ENCODE data around the gene SLC2A1. TPM values are rescaled to one million over a fixed set of nuclear protein-coding genes. Genes with fewer than 3 reads are reported as not detected.
A peak's percentile ranks its signal among the peaks of the same experiment; 100 is the strongest.

Gene SLC2A1
- polyA plus RNA-seq, 10 donors, result 16.5 to 49.7 (median 21.2) TPM

DNA sequence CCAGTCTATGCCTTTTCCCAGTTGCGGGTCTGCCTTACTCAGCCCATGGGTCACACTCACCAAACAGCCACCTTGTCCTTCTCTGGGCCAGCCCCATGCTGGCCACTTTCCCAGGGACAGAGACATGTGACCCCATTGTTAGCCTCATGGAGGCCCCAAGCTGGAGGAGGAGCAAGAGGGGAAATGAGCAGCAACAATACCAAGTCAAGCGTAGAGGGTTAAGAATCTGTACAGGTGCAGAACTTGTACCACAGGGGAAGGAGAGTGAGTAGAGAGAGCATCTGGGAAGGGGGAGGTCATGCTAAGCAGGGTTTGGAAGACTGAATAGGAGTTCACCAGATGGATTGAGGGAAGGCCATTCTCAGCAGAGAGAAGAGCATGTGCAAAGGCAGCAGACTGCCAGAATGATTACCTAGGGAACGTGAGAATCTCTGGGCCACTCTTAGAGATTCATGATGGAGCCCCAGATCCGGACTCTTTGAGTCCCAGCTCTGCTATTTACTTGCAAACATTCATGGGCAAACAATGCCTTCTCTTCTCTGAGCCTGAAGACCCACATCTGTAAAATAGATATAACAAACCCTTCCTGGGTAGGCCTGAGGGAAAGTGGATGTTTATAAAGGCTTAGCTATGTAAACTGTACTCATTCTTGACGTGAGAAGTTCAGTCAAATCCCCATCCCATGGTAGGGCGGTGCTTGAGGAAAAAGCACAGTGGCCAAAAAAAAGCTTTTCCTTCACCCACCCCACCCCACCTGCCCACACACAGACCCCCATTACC lies 2.8 kb upstream of the SLC2A1 start:
- no peak for DNase-seq

DNA sequence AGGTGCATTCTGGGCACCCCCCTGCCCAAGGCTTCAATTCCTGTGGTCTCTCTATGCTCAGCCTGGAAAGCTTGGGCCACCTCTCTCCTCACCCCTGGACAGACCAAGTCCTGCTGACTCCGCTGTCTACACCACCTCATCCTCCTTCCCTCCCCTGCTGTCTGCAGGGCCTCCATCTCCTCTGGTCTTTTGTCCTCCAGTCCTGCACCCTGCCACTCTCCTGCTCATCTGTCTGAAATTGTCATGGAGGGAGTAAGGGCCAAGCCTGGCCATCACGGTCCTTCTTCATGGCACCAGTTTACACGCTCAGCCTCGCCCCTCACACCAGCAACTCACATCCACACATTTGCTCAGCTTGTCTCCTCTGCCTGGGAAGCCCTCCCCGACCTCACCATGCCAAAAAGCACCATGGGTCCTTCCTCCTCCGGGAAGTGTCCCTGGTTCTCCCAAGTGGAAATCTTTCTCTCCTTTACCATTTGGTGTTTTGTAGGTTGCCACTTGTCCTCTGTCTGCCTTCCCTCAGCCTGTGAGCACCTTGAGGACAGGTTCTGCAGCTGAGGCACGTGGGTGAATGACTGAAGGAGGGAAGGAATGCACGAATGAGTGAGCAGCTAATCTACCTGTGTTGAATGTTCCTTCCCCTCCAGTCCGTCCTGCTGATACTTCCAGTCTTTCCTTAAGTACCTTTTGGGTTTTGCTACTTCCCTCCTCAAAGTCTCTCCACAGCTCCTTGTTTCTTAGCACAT lies 2.1 kb upstream of the SLC2A1 start:
- no peak for DNase-seq

DNA sequence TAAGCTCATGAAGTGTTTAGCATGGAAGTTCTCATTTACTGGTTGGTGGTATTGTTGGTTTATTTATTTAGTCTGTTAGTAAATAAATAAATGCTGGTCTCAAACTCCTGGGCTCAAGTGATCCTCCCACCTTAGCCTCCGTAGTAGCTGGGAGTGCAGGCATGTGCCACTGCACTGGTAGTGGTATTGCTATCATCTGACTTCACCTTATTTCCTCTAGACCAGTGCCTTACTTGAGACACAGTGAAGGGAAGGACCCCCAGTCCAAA lies 1.4 kb upstream of the SLC2A1 start:
- no peak for DNase-seq

DNA sequence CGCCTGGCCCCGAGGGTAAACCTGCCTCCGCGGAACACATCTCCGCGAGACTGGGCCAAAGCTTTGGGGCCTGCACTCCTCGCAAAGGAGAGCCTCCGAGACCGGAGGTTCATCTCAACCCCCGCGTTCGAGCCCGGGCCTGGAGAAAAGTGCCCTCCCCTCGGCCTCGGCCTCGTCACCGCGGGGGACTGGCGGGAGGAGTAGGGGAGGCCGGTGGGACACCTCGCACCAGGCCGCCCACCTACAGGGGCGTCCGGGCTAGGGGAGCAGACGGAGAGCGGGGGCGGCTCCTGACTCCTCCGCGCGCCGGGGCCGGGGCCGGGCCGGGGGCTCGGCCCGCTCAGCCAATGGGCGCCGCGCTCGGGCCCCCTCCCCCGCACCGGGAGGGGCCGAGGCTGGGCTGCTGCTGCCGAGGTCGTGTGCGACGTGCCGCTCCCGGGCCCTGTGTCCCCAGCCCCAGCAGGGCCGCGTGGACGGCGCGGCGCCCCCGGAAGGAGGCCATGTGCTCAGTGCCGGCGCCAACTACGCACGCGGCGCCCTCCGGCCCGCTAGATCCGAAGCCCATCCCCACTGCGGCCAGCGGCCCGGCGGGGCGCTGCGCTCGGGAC lies 684 bp downstream of the SLC2A1 start:
- peak; percentile 79 to 92 (median 83) for DNase-seq

- no peak for DNase-seq
Measured at GRCh38 chr1:42957229-42957879, 1.3 kb downstream of the SLC2A1 start.

DNA sequence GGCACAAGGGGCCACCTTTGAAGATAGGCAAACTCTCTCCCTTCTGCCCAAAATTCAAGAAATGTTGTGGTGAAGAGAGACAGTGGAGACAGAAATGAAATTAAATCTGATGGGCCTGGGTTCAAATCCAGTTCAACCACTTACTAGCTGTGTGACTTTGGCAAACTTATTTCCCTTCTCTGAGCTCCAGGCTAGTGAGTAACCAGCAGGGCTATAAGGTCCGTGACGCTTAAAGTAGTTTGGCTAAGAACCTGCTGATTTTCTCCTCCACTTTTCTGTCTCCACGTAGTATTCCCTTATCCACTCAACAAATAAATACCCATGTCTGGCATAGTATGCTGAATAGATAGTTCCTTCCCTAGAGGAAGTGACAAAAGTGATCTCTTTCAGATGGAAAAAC lies 1.9 kb downstream of the SLC2A1 start:
- DNase-seq, result no peak

GRCh38 chr1:42955311-42956063 lies 3.2 kb downstream of the SLC2A1 start:
- no peak for DNase-seq

DNA sequence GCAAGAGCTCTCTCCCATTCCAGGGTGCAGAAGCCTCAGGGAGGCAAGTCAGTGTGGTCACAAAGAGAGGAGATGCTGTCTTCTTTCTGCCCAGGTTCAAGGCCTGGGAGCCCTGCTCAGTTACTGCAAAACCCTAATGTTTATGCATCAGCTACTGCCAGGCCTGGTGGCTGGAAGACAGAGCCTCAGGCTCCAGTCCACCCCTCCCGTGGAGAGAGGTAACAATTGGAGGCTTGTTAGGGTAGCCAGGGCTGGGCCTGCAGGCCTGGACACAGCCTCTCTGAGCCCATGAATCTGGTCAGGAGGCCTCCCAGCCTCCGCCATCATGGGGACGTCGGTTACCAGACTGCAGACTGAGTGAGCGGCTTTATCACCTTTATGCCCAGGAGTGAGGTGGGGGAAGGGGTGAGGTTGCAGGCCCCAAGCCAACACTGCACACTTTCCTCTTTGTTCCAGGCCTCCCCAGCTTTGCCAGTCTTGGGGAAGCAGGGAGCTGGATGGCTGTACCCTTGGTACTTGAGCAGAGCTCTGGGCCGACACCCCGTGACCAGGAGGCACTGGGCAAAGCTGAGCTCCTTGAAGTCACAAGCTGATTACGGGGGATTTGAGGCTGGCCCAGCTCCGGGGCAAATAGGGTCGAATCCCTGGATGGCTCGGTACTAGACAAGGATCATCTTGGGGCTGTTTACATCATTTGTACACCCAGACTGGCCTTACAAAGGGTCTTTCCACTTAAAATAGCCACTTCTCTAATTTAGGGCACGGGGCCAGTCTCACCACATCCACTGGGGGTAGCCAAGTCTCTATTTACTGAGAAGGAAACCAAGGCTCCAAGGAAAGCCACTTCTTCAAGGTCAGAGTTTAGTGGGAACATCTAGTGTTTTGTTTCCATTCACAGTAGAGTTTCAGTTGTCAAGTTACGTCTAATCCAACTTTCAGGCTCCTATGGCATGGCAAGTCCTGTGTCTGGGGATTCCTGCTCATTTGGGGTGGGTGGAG lies 5.2 kb downstream of the SLC2A1 start:
- no peak for DNase-seq

GRCh38 chr1:42952303-42953001 lies 6.2 kb downstream of the SLC2A1 start:
- DNase-seq, result no peak

DNA sequence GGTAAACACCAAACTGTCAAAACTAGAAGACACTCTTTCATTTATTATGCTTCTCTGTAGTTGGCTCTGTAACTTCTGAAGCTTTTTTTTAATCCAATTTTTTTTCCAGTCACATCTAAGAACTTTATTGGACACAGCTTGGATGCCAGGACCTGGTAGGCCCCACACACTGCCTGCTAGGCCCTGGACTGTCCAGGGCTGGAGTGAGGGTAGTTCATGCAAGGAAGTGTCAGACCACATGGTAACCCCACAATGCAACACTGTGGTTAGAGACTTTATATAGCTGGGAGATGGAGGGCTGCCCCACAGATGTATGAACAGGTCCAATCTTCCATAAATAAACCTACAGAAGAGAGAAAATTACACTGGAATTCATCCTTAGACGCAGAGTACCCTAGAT lies 7.1 kb downstream of the SLC2A1 start:
- no peak for DNase-seq

GRCh38 chr1:42950116-42950481 lies 8.6 kb downstream of the SLC2A1 start:
- peak in 1 of 3 donors; percentile 55 for DNase-seq

- DNase-seq, result no peak
Measured at GRCh38 chr1:42949312-42950115, 9.2 kb downstream of the SLC2A1 start.

DNA sequence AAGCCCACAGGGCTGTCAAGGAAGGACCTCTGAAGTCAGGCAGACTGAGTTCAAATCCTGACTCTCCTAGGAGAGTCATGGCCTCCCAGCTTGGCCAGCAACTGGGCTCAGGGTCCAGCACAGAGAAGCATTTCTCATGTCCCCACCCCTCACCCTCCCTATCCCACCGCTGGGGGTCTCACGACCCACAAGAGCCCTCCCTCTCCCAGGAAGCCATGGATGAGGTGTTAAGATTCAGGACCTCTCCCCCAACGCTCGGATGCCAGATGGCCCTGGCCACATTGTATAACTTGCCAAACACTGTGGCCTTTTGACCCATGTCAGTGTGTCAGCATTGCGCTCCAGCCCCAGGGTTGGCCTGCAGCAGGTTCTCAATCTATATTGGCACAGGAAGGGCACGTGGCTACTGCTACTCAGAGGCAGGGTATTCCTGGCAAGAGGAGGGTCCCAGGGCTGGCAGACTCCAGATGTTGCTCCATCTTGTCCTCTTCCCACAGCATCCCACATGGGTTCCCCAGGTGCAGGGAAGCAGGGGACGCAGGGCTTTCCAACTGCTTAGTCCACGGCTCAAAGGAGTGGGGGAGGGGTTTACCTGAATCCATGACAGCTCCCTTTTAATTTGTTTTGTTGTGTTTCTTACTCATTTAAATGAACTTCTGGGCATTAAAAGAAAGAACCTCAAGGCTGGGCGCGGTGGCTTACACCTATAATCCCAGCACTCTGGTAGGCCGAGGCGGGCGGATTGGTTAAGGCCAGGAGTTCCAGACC lies 10.5 kb downstream of the SLC2A1 start:
- no peak for DNase-seq

- DNase-seq, result no peak
Measured at GRCh38 chr1:42947117-42947516, 11.6 kb downstream of the SLC2A1 start.

DNA sequence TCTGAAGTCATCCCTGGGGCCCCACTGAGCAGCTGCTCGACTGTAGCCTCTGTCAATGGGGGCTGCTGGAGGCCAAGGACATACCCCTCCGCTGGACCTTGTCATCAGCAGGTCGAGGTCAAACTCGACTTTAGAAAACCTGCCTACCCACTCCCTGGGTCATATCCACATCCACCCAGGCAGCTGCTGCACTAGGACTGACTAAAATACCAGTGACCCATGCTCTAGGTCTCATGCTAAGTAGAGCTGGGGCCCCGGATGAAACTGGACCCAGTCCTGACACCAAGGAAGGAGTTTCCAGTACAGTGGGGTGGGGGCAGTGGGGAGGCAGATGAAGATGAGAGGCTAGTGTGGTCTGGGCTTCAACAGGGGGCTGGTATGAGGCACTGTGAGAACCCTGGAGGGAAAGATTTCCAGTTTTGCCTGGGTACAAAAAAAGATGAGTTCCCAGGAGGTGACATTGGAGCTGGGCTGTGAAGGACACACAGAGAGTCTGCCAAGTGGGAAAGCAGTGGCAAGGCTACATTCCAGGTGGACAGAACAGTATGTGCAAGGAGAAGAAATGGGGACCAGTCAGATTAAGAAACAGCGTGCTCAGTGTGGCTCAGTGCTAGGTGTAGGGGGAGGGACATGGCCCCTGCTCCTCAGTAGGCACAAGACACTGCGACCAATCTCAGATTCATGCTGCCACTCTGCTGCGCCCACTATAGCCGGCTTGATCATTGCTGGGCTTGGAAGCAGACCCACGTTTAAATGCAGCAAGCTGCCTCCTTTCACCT lies 12.4 kb downstream of the SLC2A1 start:
- DNase-seq, result no peak

DNA sequence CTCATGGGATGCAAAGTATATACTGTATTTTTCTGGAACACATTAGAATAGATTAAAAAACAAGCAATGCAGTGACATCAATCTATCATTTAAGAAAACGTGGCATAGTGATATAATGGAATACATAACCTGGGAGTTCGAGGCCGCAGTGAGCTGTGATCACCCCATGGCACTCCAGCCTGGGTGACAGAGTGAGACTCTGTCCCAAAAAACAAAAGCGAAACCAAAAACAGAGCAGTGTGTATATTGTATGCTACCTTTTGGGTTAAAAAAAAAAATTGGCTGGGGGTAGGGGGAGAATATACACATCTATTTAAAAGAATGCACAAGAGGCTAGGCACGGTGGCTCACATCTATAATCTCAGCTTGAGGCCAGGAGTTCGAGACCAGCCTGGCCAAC lies 13.5 kb downstream of the SLC2A1 start:
- DNase-seq, result no peak

DNA sequence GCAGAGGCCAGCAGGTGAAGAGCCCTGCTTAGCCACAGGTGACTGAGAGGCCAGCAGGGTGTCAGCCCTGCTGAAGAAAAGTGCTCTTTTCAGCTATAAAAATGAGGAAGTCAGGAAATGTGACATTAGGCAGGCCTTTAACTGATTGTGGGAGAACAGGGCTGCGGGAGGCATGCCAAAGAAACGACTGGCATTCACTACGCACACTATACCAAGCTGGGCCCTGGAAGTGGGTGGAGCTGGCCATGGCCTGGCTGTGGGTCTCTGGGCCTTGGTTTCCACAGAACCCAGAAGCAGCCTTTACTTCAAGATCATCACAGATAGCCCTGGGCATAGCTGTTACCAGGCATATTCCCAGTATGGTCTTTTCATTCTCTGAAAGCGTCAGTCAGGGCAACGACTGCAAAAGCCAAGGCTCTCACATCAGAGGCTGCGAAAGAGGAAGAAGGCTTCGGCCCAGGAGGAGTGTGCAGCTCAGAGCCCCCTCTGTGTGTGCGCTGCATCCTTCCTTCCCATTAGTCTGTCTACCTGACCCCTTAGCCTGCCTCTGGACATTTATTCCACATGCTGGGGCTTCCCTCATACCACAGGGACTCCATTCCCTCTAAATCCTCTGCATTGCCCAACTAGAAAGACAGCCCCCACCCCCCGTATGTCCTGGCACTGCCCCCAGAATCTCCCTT lies 14.3 kb downstream of the SLC2A1 start:
- no peak for DNase-seq

Data from muscle of back (tissue), 11 donors.